ENCODE results near the gene LAPTM5.

DNA sequence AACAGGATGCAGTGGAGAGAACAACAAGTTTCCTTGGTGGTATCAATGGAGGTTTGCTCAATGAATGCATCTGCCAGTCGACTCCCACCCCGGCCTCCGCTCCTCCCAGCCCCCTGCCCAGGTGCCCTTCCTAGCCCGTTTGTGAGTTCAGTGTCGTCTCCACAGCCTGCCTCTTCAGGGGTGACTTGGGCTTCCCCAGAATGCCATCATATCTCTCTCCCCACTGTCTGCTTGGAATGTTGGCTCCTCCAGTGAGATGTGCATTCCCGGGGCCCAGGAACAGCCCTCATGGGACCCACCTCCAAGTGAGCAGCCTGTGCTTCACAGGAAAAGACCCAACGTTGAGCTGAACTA, 64.6 kb downstream of the LAPTM5 start:
- TF ChIP-seq ZNF549 (tag by site-specific recombination; IDR thresholded peaks at IDR 0.05) = no peak
- TF ChIP-seq, protein P1, sequence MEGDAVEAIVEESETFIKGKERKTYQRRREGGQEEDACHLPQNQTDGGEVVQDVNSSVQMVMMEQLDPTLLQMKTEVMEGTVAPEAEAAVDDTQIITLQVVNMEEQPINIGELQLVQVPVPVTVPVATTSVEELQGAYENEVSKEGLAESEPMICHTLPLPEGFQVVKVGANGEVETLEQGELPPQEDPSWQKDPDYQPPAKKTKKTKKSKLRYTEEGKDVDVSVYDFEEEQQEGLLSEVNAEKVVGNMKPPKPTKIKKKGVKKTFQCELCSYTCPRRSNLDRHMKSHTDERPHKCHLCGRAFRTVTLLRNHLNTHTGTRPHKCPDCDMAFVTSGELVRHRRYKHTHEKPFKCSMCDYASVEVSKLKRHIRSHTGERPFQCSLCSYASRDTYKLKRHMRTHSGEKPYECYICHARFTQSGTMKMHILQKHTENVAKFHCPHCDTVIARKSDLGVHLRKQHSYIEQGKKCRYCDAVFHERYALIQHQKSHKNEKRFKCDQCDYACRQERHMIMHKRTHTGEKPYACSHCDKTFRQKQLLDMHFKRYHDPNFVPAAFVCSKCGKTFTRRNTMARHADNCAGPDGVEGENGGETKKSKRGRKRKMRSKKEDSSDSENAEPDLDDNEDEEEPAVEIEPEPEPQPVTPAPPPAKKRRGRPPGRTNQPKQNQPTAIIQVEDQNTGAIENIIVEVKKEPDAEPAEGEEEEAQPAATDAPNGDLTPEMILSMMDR (tag by site-specific recombination; IDR thresholded peaks at IDR 0.05) = no peak
- no peak for TF ChIP-seq ZXDB (tag by site-specific recombination; IDR thresholded peaks at IDR 0.05)

Data from HEK293 (cell line).